HepG2 (cell line): ENCODE measurements around the gene SULT1E1. TPM values are rescaled to one million over a fixed set of nuclear protein-coding genes. Genes with fewer than 3 reads are reported as not detected.

Experiments used
- BCL6 ChIP-seq: IDR thresholded peaks from 2 replicates; pipeline ENCODE4 v1.6.1; 2016; ENCODE audit warnings: missing genetic modification reagents, missing compliant biosample characterization
- ELF3 ChIP-seq: IDR thresholded peaks from 2 replicates; pipeline ENCODE4 v1.6.1; 2016; ENCODE audit warnings: missing genetic modification reagents, missing compliant biosample characterization
- ISL2 ChIP-seq: sonication (generic); formaldehyde crosslinking; IDR thresholded peaks from 2 replicates; pipeline ENCODE4 v1.5.0; 2020; ENCODE audit warnings: missing genetic modification reagents
- MAZ ChIP-seq, 2 experiments: sonication (generic) in 1 of 2; formaldehyde crosslinking in 1 of 2; IDR thresholded peaks; 2 replicates each; pipeline versions ENCODE4 v1.5.0 to v1.6.1; 2012 to 2020; ENCODE audit warnings: low read depth in 2 of 2, mild to moderate bottlenecking in 2 of 2, borderline replicate concordance in 1 of 2, improper control_type of control experiment in 1 of 2, low read length in 1 of 2, missing genetic modification reagents in 1 of 2, moderate library complexity in 1 of 2
- PAWR ChIP-seq: sonication (generic); formaldehyde crosslinking; IDR thresholded peaks from 2 replicates; pipeline ENCODE4 v1.4.0; 2020; ENCODE audit warnings: missing genetic modification reagents, mild to moderate bottlenecking, borderline replicate concordance
- POLR2G ChIP-seq: fragments of 200-400 bp; formaldehyde crosslinking; IDR thresholded peaks from 2 replicates; pipeline ENCODE4 v1.6.1; 2018; ENCODE audit warnings: mild to moderate bottlenecking, low read depth, low read length, moderate library complexity
- RNF2 ChIP-seq: fragments of 450-650 bp; conservative IDR thresholded peaks from 2 replicates; pipeline ENCODE4 v1.6.1; 2016; ENCODE audit warnings: low read depth
- SIX4 ChIP-seq: sonication (generic); formaldehyde crosslinking; IDR thresholded peaks from 2 replicates; pipeline ENCODE4 v1.4.0; 2020; ENCODE audit warnings: missing genetic modification reagents
- SYNCRIP ChIP-seq: fragments of 200-400 bp; formaldehyde crosslinking; IDR thresholded peaks from 2 replicates; pipeline ENCODE4 v1.6.1; 2018; ENCODE audit warnings: mild to moderate bottlenecking, low read depth, low read length; ENCODE audit not compliant: insufficient read depth
- TP53 ChIP-seq: sonication (generic); formaldehyde crosslinking; conservative IDR thresholded peaks from 2 replicates; pipeline ENCODE4 v1.4.0; 2020; ENCODE audit warnings: missing genetic modification reagents
- ZBTB8A ChIP-seq: sonication (generic); formaldehyde crosslinking; IDR thresholded peaks from 2 replicates; pipeline ENCODE4 v1.4.0; 2020; ENCODE audit warnings: mild to moderate bottlenecking, low read depth, missing genetic modification reagents, borderline replicate concordance
- ZFP37 ChIP-seq: sonication (generic); formaldehyde crosslinking; IDR thresholded peaks from 2 replicates; pipeline ENCODE4 v1.4.0; 2020; ENCODE audit warnings: missing genetic modification reagents, borderline replicate concordance
- ZNF138 ChIP-seq: sonication (generic); formaldehyde crosslinking; IDR thresholded peaks from 2 replicates; pipeline ENCODE4 v1.5.0; 2020; ENCODE audit warnings: mild to moderate bottlenecking, low read depth, missing genetic modification reagents
- ZNF256 ChIP-seq: sonication (generic); formaldehyde crosslinking; conservative IDR thresholded peaks from 2 replicates; pipeline ENCODE4 v1.4.0; 2020; ENCODE audit warnings: missing genetic modification reagents
- ZNF354B ChIP-seq: sonication (generic); formaldehyde crosslinking; IDR thresholded peaks from 2 replicates; pipeline ENCODE4 v1.8.0; 2022; ENCODE audit warnings: mild to moderate bottlenecking, missing genetic modification reagents
- ZNF7 ChIP-seq: IDR thresholded peaks from 2 replicates; pipeline ENCODE4 v1.6.1; 2016; ENCODE audit warnings: missing biosample characterization, missing genetic modification reagents
- polyA plus RNA-seq, 8 experiments: library from polyadenylated mRNA; depleted of rRNA in 3 of 8; stranded (reverse) in 7 of 8; unstranded in 1 of 8; fragments of >200 nt; fragmentation: Illumina TruSeq in 4 of 8; extraction: Trizol in 4 of 8; gene quantifications; 2 replicates each; pipeline versions ENCODE4 v1.2.1 to v1.2.3, GENCODE V29; 2011 to 2016; ENCODE audit warnings: low read depth in 4 of 8, missing spikeins in 1 of 8, mixed read lengths in 1 of 8; ENCODE audit not compliant: insufficient read depth in 1 of 8
- total RNA-seq, 5 experiments: library from RNA; depleted of rRNA; stranded (reverse); fragments of >200 nt; fragmentation: Illumina TruSeq; extraction: Trizol; gene quantifications; 2 replicates each; pipeline ENCODE4 v1.2.3, GENCODE V29; 2016; ENCODE audit warnings: low read depth in 1 of 5
- TF ChIP-seq, protein P1 (sequence below): IDR thresholded peaks from 2 replicates; pipeline ENCODE4 v1.6.1; 2016; ENCODE audit warnings: low read depth, missing genetic modification reagents, missing compliant biosample characterization
- TF ChIP-seq, protein P2 (sequence below): sonication (generic); formaldehyde crosslinking; IDR thresholded peaks from 2 replicates; pipeline ENCODE4 v1.8.1; 2023; ENCODE audit warnings: mild to moderate bottlenecking, missing genetic modification reagents
- TF ChIP-seq, protein P3 (sequence below): sonication (generic); formaldehyde crosslinking; IDR thresholded peaks from 2 replicates; pipeline ENCODE4 v1.8.0; 2022; ENCODE audit warnings: missing genetic modification reagents, mild to moderate bottlenecking, inconsistent platforms, borderline replicate concordance
- TF ChIP-seq, protein P4 (sequence below): sonication (generic); formaldehyde crosslinking; IDR thresholded peaks from 2 replicates; pipeline ENCODE4 v1.5.0; 2020; ENCODE audit warnings: missing genetic modification reagents

The SULT1E1 gene
- total and polyA plus RNA-seq, 2 of the 13 experiments (the other 11 are each of a cell fraction or from before 2014, with no cell fraction given): 1.7 to 3.9 TPM

DNA sequence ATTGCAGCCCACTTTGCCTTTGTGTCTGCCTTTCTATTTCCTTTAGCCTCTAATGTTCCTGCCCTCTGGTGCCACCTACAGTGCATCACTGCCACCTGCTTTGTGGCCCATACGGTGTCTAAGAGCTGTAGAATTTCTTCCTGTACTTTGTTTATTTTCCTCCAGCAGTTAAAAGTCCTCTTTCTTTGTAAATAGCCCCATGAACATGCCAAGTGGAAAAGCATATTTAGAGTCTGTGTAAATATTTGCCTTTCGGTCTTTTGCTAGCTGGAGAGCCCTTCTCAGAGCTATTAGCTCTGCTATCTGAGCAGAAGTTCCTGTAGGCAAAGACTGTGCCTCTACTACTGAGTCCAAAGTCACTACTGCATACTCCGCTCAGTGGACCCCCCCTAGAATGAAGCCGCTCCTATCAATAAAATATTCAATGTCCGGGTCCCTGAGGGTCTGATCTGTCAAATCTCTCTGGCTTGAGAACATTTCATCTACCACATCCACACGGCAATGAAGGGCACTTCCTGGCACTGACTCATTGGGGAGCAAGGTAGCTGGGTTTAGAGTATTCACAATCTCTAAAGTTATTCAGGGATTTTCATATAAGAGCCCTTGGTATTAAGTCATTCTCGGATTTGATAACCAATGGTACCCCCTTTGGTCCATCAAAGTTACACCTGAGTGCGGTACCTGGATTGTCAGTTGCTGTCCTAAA, 36.3 kb downstream of the SULT1E1 start (continued):
- TF ChIP-seq, protein P1, sequence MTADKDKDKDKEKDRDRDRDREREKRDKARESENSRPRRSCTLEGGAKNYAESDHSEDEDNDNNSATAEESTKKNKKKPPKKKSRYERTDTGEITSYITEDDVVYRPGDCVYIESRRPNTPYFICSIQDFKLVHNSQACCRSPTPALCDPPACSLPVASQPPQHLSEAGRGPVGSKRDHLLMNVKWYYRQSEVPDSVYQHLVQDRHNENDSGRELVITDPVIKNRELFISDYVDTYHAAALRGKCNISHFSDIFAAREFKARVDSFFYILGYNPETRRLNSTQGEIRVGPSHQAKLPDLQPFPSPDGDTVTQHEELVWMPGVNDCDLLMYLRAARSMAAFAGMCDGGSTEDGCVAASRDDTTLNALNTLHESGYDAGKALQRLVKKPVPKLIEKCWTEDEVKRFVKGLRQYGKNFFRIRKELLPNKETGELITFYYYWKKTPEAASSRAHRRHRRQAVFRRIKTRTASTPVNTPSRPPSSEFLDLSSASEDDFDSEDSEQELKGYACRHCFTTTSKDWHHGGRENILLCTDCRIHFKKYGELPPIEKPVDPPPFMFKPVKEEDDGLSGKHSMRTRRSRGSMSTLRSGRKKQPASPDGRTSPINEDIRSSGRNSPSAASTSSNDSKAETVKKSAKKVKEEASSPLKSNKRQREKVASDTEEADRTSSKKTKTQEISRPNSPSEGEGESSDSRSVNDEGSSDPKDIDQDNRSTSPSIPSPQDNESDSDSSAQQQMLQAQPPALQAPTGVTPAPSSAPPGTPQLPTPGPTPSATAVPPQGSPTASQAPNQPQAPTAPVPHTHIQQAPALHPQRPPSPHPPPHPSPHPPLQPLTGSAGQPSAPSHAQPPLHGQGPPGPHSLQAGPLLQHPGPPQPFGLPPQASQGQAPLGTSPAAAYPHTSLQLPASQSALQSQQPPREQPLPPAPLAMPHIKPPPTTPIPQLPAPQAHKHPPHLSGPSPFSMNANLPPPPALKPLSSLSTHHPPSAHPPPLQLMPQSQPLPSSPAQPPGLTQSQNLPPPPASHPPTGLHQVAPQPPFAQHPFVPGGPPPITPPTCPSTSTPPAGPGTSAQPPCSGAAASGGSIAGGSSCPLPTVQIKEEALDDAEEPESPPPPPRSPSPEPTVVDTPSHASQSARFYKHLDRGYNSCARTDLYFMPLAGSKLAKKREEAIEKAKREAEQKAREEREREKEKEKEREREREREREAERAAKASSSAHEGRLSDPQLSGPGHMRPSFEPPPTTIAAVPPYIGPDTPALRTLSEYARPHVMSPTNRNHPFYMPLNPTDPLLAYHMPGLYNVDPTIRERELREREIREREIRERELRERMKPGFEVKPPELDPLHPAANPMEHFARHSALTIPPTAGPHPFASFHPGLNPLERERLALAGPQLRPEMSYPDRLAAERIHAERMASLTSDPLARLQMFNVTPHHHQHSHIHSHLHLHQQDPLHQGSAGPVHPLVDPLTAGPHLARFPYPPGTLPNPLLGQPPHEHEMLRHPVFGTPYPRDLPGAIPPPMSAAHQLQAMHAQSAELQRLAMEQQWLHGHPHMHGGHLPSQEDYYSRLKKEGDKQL: peak; percentile 93
- TF ChIP-seq TP53 (CRISPR knock-in tag): no peak
- no peak for TF ChIP-seq PAWR (CRISPR knock-in tag)
- TF ChIP-seq ZNF138: no peak
- TF ChIP-seq, protein P2, sequence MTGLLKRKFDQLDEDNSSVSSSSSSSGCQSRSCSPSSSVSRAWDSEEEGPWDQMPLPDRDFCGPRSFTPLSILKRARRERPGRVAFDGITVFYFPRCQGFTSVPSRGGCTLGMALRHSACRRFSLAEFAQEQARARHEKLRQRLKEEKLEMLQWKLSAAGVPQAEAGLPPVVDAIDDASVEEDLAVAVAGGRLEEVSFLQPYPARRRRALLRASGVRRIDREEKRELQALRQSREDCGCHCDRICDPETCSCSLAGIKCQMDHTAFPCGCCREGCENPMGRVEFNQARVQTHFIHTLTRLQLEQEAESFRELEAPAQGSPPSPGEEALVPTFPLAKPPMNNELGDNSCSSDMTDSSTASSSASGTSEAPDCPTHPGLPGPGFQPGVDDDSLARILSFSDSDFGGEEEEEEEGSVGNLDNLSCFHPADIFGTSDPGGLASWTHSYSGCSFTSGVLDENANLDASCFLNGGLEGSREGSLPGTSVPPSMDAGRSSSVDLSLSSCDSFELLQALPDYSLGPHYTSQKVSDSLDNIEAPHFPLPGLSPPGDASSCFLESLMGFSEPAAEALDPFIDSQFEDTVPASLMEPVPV (CRISPR knock-in tag): no peak
- peak; percentile 21; the same call in 1 of the 2 replicates for TF ChIP-seq SIX4 (CRISPR knock-in tag)
- TF ChIP-seq ISL2 (CRISPR knock-in tag): peak; percentile 99
- TF ChIP-seq ZBTB8A (CRISPR knock-in tag): no peak
- TF ChIP-seq POLR2G: peak; percentile 47; the same call in 1 of the 2 replicates
- TF ChIP-seq BCL6 (CRISPR knock-in tag): peak; percentile 88
- TF ChIP-seq ZNF7 (CRISPR knock-in tag): 0 out of 2 replicates have a peak, but pooled peaks have one; percentile 9
- TF ChIP-seq, protein P3, sequence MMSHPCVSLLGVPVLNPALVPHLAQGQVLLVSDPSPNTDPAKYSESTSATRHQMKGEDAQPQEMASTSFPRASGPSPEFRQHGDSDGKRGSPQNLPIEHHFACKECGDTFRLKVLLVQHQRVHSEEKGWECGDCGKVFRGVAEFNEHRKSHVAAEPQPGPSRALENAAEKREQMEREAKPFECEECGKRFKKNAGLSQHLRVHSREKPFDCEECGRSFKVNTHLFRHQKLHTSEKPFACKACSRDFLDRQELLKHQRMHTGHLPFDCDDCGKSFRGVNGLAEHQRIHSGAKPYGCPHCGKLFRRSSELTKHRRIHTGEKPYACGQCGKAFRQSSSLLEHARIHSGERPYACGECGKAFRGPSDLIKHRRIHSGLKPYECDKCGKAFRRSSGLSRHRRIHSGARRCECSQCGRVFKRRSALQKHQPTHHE: no peak; the same call in 1 of the 2 replicates
- TF ChIP-seq ZFP37: peak; percentile 31; the same call in 1 of the 2 replicates
- TF ChIP-seq SYNCRIP: no peak
- no peak for TF ChIP-seq ZNF256 (CRISPR knock-in tag)
- TF ChIP-seq MAZ (IDR thresholded peaks at IDR 0.05; ENCODE audit: borderline replicate concordance, low read depth, low read length): no peak
- TF ChIP-seq MAZ (CRISPR knock-in tag; IDR thresholded peaks at IDR 0.05; ENCODE audit: low read depth): no peak
- TF ChIP-seq ELF3 (CRISPR knock-in tag): peak; percentile 90
- no peak for TF ChIP-seq RNF2
- TF ChIP-seq ZNF354B (CRISPR knock-in tag): no peak
- TF ChIP-seq, protein P4, sequence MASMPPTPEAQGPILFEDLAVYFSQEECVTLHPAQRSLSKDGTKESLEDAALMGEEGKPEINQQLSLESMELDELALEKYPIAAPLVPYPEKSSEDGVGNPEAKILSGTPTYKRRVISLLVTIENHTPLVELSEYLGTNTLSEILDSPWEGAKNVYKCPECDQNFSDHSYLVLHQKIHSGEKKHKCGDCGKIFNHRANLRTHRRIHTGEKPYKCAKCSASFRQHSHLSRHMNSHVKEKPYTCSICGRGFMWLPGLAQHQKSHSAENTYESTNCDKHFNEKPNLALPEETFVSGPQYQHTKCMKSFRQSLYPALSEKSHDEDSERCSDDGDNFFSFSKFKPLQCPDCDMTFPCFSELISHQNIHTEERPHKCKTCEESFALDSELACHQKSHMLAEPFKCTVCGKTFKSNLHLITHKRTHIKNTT: no peak
